H9 (cell line): ENCODE results near the gene CDC42EP1. TPM values are rescaled to one million over a fixed set of nuclear protein-coding genes. Genes with fewer than 3 reads are reported as not detected.
A peak's percentile ranks its signal among the peaks of the same experiment; 100 is the strongest.

ENCODE experiments used
- DNase-seq: peaks from one replicate; pipeline ENCODE4 v3.0.0-alpha.2; 2017
- H2AFZ ChIP-seq: one replicate; pipeline ENCODE4 v1.6.1; 2013; ENCODE audit warnings: mild to moderate bottlenecking, low read length, control low read depth, moderate library complexity
- H2AK5ac ChIP-seq: 2 replicates; pipeline ENCODE4 v1.6.1; 2013; ENCODE audit warnings: low read length, control low read depth, mixed read lengths; ENCODE audit not compliant: insufficient read length
- H2BK120ac ChIP-seq: one replicate; pipeline ENCODE4 v1.6.1; 2013; ENCODE audit warnings: low read depth, mild to moderate bottlenecking, low read length, control low read depth, inconsistent platforms; ENCODE audit not compliant: poor library complexity, severe bottlenecking
- H2BK12ac ChIP-seq: 2 replicates; pipeline ENCODE4 v1.6.1; 2013; ENCODE audit warnings: low read length, control low read depth, mixed read lengths, low read depth; ENCODE audit not compliant: insufficient read length
- H2BK15ac ChIP-seq: 2 replicates; pipeline ENCODE4 v1.6.1; 2013; ENCODE audit warnings: low read depth, low read length, control low read depth
- H2BK20ac ChIP-seq: one replicate; pipeline ENCODE4 v1.6.1; 2013; ENCODE audit warnings: low read depth, mild to moderate bottlenecking, low read length, control low read depth, inconsistent platforms; ENCODE audit not compliant: poor library complexity, severe bottlenecking
- H2BK5ac ChIP-seq: 2 replicates; pipeline ENCODE4 v1.6.1; 2013; ENCODE audit warnings: low read length, control low read depth, mixed read lengths; ENCODE audit not compliant: insufficient read length
- H3K14ac ChIP-seq: 2 replicates; pipeline ENCODE4 v1.6.1; 2013; ENCODE audit warnings: low read length, control low read depth; ENCODE audit not compliant: insufficient read depth
- H3K18ac ChIP-seq: 2 replicates; pipeline ENCODE4 v1.6.1; 2013; ENCODE audit warnings: low read depth, mild to moderate bottlenecking, mixed read lengths, low read length, control low read depth; ENCODE audit not compliant: insufficient read length
- H3K23ac ChIP-seq: 2 replicates; pipeline ENCODE4 v1.6.1; 2013; ENCODE audit warnings: low read length, control low read depth, mixed read lengths, low read depth; ENCODE audit not compliant: insufficient read length
- H3K23me2 ChIP-seq: 2 replicates; pipeline ENCODE4 v1.6.1; 2013; ENCODE audit warnings: low read depth, mild to moderate bottlenecking, mixed read lengths, low read length, control low read depth; ENCODE audit not compliant: insufficient read length, poor library complexity, severe bottlenecking
- H3K27ac ChIP-seq: 2 replicates; pipeline ENCODE4 v1.5.1; 2013; ENCODE audit warnings: low read length, control low read depth, mixed read lengths, low read depth; ENCODE audit not compliant: insufficient read length
- H3K27me3 ChIP-seq: 2 replicates; pipeline ENCODE4 v1.6.1; 2013; ENCODE audit warnings: low read length, control low read depth, inconsistent platforms; ENCODE audit not compliant: insufficient read depth
- H3K4ac ChIP-seq: 2 replicates; pipeline ENCODE4 v1.6.1; 2013; ENCODE audit warnings: low read depth, mild to moderate bottlenecking, control low read depth, inconsistent platforms, low read length, moderate library complexity
- H3K4me1 ChIP-seq: 2 replicates; pipeline ENCODE4 v1.6.1; 2013; ENCODE audit warnings: low read length, control low read depth, inconsistent platforms; ENCODE audit not compliant: insufficient read depth
- H3K4me2 ChIP-seq: 2 replicates; pipeline ENCODE4 v1.6.1; 2013; ENCODE audit warnings: low read length, control low read depth, mixed read lengths; ENCODE audit not compliant: insufficient read length, insufficient read depth
- H3K56ac ChIP-seq: 2 replicates; pipeline ENCODE4 v1.6.1; 2013; ENCODE audit warnings: low read depth, mild to moderate bottlenecking, mixed read lengths, low read length, control low read depth; ENCODE audit not compliant: insufficient read length
- H3K79me1 ChIP-seq: 2 replicates; pipeline ENCODE4 v1.6.1; 2013; ENCODE audit warnings: low read depth, mild to moderate bottlenecking, moderate library complexity, low read length, control low read depth, inconsistent platforms; ENCODE audit not compliant: insufficient read depth, poor library complexity, severe bottlenecking
- H3K79me2 ChIP-seq: 2 replicates; pipeline ENCODE4 v1.6.1; 2013; ENCODE audit warnings: low read length, control low read depth, inconsistent platforms; ENCODE audit not compliant: insufficient read depth
- H3K9ac ChIP-seq: 2 replicates; pipeline ENCODE4 v1.6.1; 2013; ENCODE audit warnings: low read length, control low read depth, mixed read lengths; ENCODE audit not compliant: insufficient read length; ENCODE audit errors: extremely low read depth
- H3K9me3 ChIP-seq: one replicate; pipeline ENCODE4 v1.6.1; 2013; ENCODE audit warnings: low read depth, low read length, inconsistent platforms; ENCODE audit not compliant: control insufficient read depth
- H3T11ph ChIP-seq: one replicate; pipeline ENCODE4 v1.6.1; 2013; ENCODE audit warnings: mild to moderate bottlenecking, low read length, control low read depth, inconsistent platforms
- H4K20me1 ChIP-seq: one replicate; pipeline ENCODE4 v1.6.1; 2013; ENCODE audit not compliant: control insufficient read depth, insufficient read length, insufficient read depth
- H4K5ac ChIP-seq: 2 replicates; pipeline ENCODE4 v1.6.1; 2013; ENCODE audit warnings: low read depth, mild to moderate bottlenecking, mixed read lengths, low read length, control low read depth; ENCODE audit not compliant: insufficient read length
- H4K8ac ChIP-seq: replicated peaks from 2 replicates; pipeline ENCODE4 v1.6.1; 2013; ENCODE audit warnings: low read length, control low read depth, mixed read lengths, low read depth; ENCODE audit not compliant: insufficient read length
- H4K91ac ChIP-seq: 2 replicates; pipeline ENCODE4 v1.6.1; 2013; ENCODE audit warnings: low read depth, mild to moderate bottlenecking, moderate library complexity, mixed read lengths, low read length, control low read depth; ENCODE audit not compliant: insufficient read length
- H3K27ac Mint-ChIP-seq, 3 experiments: 2 replicates in 2 of 3; 3 replicates in 1 of 3; pipeline ENCODE4 v1.8.0; 2020 to 2021; ENCODE audit warnings: mixed read lengths in 3 of 3, mild to moderate bottlenecking in 1 of 3, moderate library complexity in 1 of 3
- H3K27me3 Mint-ChIP-seq: 2 replicates; pipeline ENCODE4 v1.8.0; 2021; ENCODE audit warnings: low read depth, mild to moderate bottlenecking, moderate library complexity, mixed read lengths
- H3K36me3 Mint-ChIP-seq, 3 experiments: 2 replicates in 2 of 3; 3 replicates in 1 of 3; pipeline ENCODE4 v1.8.0; 2020 to 2021; ENCODE audit warnings: low read depth in 3 of 3, mixed read lengths in 3 of 3; ENCODE audit not compliant: insufficient read depth in 1 of 3
- H3K4me1 Mint-ChIP-seq, 2 experiments: 2 replicates each; pipeline ENCODE4 v1.8.0; 2020; ENCODE audit warnings: mixed read lengths in 2 of 2
- H3K4me3 Mint-ChIP-seq, 2 experiments: 2 replicates in 1 of 2; 3 replicates in 1 of 2; pipeline ENCODE4 v1.8.0; 2020 to 2021; ENCODE audit warnings: mild to moderate bottlenecking in 2 of 2, mixed read lengths in 2 of 2, moderate library complexity in 1 of 2
- H3K9me3 Mint-ChIP-seq, 2 experiments: 2 replicates in 1 of 2; 3 replicates in 1 of 2; pipeline ENCODE4 v1.8.0; 2020; ENCODE audit warnings: mild to moderate bottlenecking in 2 of 2, mixed read lengths in 2 of 2, moderate library complexity in 1 of 2
- CTCF ChIP-seq: fragments of 200-600 bp; sonication (generic); conservative IDR thresholded peaks from 3 replicates; pipeline ENCODE4 v1.8.0; 2021; ENCODE audit warnings: antibody characterized with exemption, mild to moderate bottlenecking
- WGBS: extraction: QIAGEN DNeasy Blood & Tissue Kit; methylation state at CpG from one replicate; pipeline ENCODE4 v1.1.7; 2013; ENCODE audit warnings: missing lambda C conversion rate, low lambda C conversion rate, mixed read lengths; ENCODE audit not compliant: insufficient read length; ENCODE audit errors: extremely low coverage; 5-methylcytosine and 5-hydroxymethylcytosine counted together
- total RNA-seq: library from RNA; stranded (reverse); gene quantifications from 2 replicates; pipeline ENCODE4 v1.2.1, GENCODE V29; 2021

The CDC42EP1 gene
- total RNA-seq, 1 experiment from 2014 or later = 23.0 TPM

GRCh38 chr22:37514526-37515051 is 45.7 kb upstream of the CDC42EP1 start:
- no peaks in the 10 kb centered on the region for H3K4me1 ChIP-seq
- no peaks in the 10 kb centered on the region; the same call in 1 of the 2 replicates for H3K27me3 ChIP-seq
- Mint-ChIP-seq H3K4me1 (peaks cover 9 to 17% of the 10 kb centered on the region in 2 experiments), H3K9me3 (peaks cover 0 to 4% of the 10 kb centered on the region in 2 experiments; a peak in 3 of 5 replicates), H3K27me3 (peaks cover 10% of the 10 kb centered on the region), H3K36me3 (peaks cover 0 to 20% (median 9%) of the 10 kb centered on the region in 3 experiments; a peak in 4 of 7 replicates), H3K27ac (peak overlapping the region in 1 of 3 experiments; percentile 34; a peak in 2 of 7 replicates), H3K4me3 (no peak overlapping the region)
- no peak overlapping the region for H2BK20ac ChIP-seq
- H2BK12ac ChIP-seq = no peak overlapping the region
- H2BK5ac ChIP-seq = no peak overlapping the region
- no peak overlapping the region for H3K27ac ChIP-seq
- H3K9ac ChIP-seq = no peak overlapping the region
- no peak overlapping the region for H3K18ac ChIP-seq
- no peak overlapping the region for H3K4ac ChIP-seq
- no peak overlapping the region; the same call in 1 of the 2 replicates for H3K14ac ChIP-seq
- no peaks in the 10 kb centered on the region for H4K20me1 ChIP-seq
- no peaks in the 10 kb centered on the region for H3K9me3 ChIP-seq
- H3K23me2 ChIP-seq = peaks cover under 1% of the 10 kb centered on the region
- no peak for DNase-seq
- no peak overlapping the region for H3K56ac ChIP-seq
- no peak overlapping the region for H3T11ph ChIP-seq
- no peak for TF ChIP-seq CTCF
- H3K79me2 ChIP-seq = no peaks in the 10 kb centered on the region
- no peaks in the 10 kb centered on the region for H3K79me1 ChIP-seq
- no peak overlapping the region for H4K91ac ChIP-seq
- no peak overlapping the region for H2BK120ac ChIP-seq
- no peak overlapping the region for H4K8ac ChIP-seq
- H4K5ac ChIP-seq = no peak overlapping the region
- H3K4me2 ChIP-seq = no peak overlapping the region
- H3K23ac ChIP-seq = no peak overlapping the region
- WGBS = no CpG with 5 or more reads among the region's 15 CpGs
- H2AK5ac ChIP-seq = no peak overlapping the region
- H2AFZ ChIP-seq = no peak overlapping the region
- H2BK15ac ChIP-seq = no peak overlapping the region
